PFSK-1 (cell line): ENCODE results near the gene UCP3.

Source experiments
- FOXP2 ChIP-seq: optimal IDR thresholded peaks from 2 replicates; pipeline ENCODE3; 2011; ENCODE audit warnings: borderline replicate concordance, control low read depth, inconsistent platforms; ENCODE audit not compliant: insufficient read depth; ENCODE audit errors: extremely low read length, extremely low read depth
- POLR2AphosphoS5 ChIP-seq: IDR thresholded peaks from 2 replicates; pipeline ENCODE4 v1.6.1; 2012; ENCODE audit warnings: low read depth, mild to moderate bottlenecking, control low read depth, low read length, moderate library complexity
- SIN3A ChIP-seq: IDR thresholded peaks from 2 replicates; pipeline ENCODE4 v1.6.1; 2012; ENCODE audit warnings: mild to moderate bottlenecking, low read length, moderate library complexity, borderline replicate concordance; ENCODE audit not compliant: insufficient read depth
- TAF1 ChIP-seq: IDR thresholded peaks from 2 replicates; pipeline ENCODE4 v1.6.1; 2012; ENCODE audit warnings: low read length, control low read depth, borderline replicate concordance; ENCODE audit not compliant: insufficient read depth
- TF ChIP-seq, protein P1 (sequence below), 2 experiments: IDR thresholded peaks; 2 replicates each; pipeline versions ENCODE4 v1.6.1 to v1.8.0; 2011 to 2012; ENCODE audit warnings: low read depth in 2 of 2, low read length in 2 of 2, control low read depth in 1 of 2, inconsistent platforms in 1 of 2, mild to moderate bottlenecking in 1 of 2, moderate library complexity in 1 of 2; ENCODE audit not compliant: insufficient read depth in 1 of 2

DNA sequence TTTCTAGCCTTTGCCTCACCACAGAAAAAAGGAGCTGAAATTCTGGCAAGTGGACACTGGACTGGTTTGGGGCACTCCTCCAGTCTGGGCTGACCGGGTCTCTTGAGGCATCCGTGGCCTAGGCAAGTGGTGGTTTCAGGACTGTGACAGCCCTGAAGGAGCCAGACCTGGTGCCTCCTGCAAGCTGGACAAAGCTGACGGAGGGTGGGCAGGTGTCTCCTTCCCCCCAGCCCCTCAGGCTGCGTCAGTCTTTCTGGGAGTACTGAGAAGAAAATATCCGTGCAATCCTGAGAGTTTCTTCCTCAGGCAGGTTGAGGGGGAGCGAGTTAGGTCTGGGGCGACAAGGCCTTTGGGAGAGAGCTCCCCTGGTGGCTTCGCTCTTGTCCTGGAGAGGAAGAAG is 4.3 kb upstream of the UCP3 start:
- no peak for TF ChIP-seq POLR2AphosphoS5
- TF ChIP-seq, protein P1, sequence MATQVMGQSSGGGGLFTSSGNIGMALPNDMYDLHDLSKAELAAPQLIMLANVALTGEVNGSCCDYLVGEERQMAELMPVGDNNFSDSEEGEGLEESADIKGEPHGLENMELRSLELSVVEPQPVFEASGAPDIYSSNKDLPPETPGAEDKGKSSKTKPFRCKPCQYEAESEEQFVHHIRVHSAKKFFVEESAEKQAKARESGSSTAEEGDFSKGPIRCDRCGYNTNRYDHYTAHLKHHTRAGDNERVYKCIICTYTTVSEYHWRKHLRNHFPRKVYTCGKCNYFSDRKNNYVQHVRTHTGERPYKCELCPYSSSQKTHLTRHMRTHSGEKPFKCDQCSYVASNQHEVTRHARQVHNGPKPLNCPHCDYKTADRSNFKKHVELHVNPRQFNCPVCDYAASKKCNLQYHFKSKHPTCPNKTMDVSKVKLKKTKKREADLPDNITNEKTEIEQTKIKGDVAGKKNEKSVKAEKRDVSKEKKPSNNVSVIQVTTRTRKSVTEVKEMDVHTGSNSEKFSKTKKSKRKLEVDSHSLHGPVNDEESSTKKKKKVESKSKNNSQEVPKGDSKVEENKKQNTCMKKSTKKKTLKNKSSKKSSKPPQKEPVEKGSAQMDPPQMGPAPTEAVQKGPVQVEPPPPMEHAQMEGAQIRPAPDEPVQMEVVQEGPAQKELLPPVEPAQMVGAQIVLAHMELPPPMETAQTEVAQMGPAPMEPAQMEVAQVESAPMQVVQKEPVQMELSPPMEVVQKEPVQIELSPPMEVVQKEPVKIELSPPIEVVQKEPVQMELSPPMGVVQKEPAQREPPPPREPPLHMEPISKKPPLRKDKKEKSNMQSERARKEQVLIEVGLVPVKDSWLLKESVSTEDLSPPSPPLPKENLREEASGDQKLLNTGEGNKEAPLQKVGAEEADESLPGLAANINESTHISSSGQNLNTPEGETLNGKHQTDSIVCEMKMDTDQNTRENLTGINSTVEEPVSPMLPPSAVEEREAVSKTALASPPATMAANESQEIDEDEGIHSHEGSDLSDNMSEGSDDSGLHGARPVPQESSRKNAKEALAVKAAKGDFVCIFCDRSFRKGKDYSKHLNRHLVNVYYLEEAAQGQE (IDR thresholded peaks at IDR 0.05; ENCODE audit: insufficient read depth in 1 of 2, low read depth in 2 of 2, low read length in 2 of 2), result no peak
- TF ChIP-seq TAF1, result no peak
- no peak for TF ChIP-seq FOXP2
- no peak for TF ChIP-seq SIN3A
